Skin epidermis (tissue), 12 donors: Measurements from ENCODE around the gene SMAD3.
"Not testable (repeated sequence)": the region's sequence is repeated elsewhere in the genome, so short reads cannot be mapped to it uniquely, and the experiment has no call there.

Experiments
- H3K27ac ChIP-seq, 21 experiments: fragments of 200-600 bp; sonication (generic) in 11 of 21; one replicate each; pipeline ENCODE4 v1.5.0; 2020; ENCODE audit warnings: mild to moderate bottlenecking in 3 of 21, inconsistent platforms in 2 of 21, moderate library complexity in 2 of 21
- H3K4me3 ChIP-seq, 7 experiments: fragments of 200-600 bp; sonication (generic) in 2 of 7; one replicate each; pipeline ENCODE4 v1.5.0; 2020; ENCODE audit warnings: inconsistent platforms in 2 of 7, mild to moderate bottlenecking in 2 of 7, moderate library complexity in 1 of 7

Gene SMAD3

DNA sequence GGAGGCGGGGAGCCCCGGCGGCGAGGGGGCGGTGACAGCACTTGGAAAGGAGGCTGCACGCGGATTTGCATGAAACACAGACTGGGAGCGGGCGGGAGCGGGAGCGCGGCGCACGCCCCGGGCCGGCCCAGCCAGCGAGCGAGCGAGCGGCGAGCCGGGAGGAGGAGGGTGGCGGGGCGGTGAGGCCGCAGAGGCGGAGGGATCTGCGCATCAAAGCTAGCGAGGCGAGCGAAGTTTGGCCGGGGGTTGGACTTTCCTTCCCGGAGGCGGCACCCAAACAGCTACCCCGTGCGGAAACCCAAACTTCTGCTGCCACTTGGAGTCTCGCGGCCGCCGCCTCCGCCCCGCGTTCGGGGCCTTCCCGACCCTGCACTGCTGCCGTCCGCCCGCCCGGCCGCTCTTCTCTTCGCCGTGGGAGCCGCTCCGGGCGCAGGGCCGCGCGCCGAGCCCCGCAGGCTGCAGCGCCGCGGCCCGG, at the start of gene SMAD3:
Gene SMAD3, plus strand, starts transcription at position 72 of the 475 bp plus-strand sequence. CDS start 553 bp downstream, outside the sequence.
- H3K27ac ChIP-seq: peak within 1 kb of the TSS; percentile 65 to 93 (median 85)
- peak within 1 kb of the TSS; percentile 62 to 81 (median 71) for H3K4me3 ChIP-seq

DNA sequence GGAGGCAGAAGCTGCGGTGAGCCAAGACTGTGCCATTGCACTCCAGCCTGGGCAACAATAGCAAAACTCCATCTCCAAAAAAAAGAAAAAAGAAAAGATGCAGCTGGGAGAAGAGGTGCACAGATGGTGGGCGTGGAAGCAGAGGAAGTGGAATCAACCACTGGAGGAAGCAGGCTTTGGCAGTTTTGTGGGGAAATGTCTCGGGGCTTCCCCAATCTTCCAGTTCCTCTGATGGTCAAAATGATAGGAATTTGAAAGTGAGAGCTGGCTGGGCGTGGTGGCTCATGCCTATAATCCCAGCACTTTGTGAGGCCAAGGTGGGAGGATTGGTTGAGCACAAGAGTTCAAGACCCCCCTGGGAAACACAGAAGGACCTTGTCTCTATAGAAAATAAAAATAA, 48.1 kb upstream of the SMAD3 start:
- H3K27ac ChIP-seq: no peak overlapping the region
- H3K4me3 ChIP-seq: no peak overlapping the region

DNA sequence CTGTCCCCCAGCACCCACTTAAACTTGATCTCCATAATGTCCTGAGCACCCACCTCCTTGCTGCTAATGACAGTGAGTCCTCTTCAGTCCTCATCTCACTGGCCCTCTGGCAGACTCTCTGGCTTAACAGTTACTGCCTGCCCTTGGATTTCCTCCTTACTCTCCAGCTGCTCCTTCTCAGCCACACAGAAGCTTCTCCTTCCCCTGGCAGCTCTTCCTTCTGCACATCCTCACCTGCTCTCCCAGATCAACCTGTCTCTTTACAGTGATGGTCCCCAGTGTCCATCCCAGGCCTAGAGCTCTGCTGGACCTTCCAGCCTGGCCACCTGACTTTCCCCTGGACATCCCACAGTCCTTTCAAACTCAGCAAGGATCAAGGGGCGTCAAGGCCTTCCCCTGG, 47.4 kb upstream of the SMAD3 start:
- no peak overlapping the region for H3K27ac ChIP-seq

DNA sequence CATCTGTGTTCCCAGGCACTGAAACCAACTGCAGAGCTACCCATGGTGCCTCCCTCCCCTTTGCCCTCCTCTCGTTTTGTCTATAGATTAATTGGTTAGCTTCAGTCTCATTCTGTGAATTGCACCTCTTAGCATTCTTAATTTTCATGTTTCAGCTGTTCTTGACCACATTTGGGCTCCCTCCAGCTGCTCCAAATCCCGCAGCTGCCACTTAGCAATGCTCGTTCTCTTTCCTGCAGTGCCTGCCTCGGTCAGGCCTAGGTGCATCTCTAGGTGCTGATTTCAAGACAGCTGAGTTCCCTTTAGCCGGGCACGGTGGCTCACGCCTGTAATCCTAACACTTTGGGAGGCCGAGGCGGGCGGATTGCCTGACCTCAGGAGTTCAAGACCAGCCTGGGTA, 47.0 kb upstream of the SMAD3 start:
- no peak overlapping the region for H3K27ac ChIP-seq
- no peak overlapping the region for H3K4me3 ChIP-seq

More for the DNA sequence above, 47.4 kb upstream of the SMAD3 start:
- H3K4me3 ChIP-seq: no peak overlapping the region

DNA sequence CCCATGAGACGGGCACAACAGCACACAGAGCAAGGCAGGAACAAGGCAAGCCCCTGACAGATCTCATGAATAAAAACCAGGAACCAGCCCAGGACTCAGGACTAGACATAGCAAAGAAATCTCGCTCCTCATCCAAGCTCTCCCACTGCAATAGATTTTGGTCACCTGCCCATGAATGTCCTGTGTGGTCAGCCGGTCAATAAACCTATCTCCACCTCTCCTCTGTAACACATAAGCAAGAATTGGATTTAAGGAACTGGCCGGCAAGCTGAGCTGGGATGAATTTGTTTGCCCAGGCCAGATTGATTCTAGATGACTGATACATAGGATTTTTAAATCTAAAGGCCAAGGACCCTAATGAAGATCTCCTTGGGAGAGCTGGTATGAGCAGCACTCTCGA, 46.3 kb upstream of the SMAD3 start:
- no peak overlapping the region for H3K4me3 ChIP-seq

DNA sequence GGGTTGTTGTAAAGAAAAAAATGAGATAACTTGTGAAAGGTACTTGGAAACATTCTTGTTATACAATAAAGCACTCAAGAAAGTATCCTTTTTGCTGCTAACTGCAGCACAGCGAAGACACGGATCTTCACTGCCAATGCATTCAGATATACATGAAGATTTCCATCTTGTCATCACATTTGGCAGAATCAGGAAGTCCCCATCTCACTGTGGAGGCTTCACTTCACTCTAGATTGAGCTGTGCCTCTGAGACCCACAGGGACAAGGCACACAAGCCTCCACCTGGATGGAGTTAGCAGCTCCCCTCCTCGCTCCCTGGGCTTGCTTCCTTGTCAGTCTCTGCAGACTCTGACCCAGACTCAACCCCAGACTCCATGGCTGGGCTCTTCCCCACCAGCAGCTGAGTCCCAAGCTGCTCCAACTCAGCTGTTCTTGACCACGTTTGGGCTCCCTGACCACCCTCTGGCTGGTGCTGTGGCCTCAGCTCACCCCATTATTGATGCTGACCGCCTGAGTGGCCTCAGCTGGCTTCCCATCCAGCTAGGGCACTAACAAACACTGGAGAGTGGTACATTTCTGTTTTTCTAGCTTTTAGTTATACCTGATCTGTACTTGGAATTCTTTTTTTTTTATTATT, 45.4 kb upstream of the SMAD3 start:
- H3K4me3 ChIP-seq: no peak overlapping the region
- no peak overlapping the region for H3K27ac ChIP-seq

More for the DNA sequence above, 46.3 kb upstream of the SMAD3 start:
- H3K27ac ChIP-seq: no peak overlapping the region

DNA sequence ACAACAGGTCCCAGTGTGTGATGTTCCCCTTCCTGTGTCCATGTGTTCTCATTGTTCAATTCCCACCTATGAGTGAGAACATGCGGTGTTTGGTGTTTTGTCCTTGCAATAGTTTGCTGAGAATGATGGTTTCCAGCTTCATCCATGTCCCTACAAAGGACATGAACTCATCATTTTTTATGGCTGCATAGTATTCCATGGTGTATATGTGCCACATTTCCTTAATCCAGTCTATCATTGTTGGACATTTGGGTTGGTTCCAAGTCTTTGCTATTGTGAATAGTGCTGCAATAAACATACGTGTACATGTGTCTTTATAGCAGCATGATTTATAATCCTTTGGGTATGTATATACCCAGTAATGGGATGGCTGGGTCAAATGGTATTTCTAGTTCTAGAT, 44.7 kb upstream of the SMAD3 start:
- not testable (repeated sequence) for H3K27ac ChIP-seq, H3K4me3 ChIP-seq

DNA sequence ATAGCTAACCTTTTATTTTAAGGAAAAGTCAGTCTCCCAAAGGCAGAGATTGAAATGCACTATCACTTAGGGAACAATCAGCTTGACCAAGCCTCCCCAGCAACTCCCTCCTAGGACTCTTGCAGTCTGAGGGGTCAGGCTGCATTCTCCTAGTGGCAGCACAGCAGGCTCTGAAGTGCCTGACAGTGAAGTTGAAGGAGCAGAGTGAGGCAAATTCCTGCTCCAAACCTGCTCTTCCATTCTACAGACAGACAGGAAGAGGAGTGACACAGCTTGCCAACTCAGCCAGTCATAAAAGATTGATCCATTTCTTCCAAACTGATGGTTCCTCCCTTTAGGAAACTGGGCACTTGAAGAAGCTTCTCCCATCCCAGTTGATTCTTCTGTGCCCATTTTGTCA, 43.9 kb upstream of the SMAD3 start:
- Histone ChIP-seq H3K4me3 (no peak overlapping the region), H3K27ac (no peak overlapping the region)

DNA sequence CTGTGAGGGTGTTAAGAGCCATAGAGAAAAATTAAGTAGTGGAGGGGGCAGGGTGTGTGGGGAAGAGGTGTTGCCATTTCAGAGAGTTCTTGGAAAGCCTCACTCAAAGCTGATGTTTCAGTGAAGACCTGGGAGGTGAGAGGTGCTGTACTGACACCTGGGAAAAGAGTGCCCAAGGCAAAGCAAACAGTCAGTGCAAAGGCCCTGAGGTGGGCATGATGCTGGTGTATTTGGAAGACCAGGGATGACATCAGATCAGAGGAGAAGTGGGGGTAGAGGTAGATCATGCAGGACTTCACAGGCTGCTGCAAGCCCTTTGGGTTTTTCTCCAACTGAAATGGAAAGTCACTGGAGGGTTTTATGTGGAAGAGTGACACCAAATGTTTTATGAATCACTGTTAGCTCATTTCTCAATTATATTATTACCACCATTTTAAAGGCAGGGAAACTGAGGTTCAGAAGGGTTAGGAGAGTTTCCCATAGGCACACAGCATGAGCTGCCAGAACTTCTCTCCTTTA, 42.8 kb upstream of the SMAD3 start:
- H3K4me3 ChIP-seq: no peak overlapping the region
- H3K27ac ChIP-seq: no peak overlapping the region

DNA sequence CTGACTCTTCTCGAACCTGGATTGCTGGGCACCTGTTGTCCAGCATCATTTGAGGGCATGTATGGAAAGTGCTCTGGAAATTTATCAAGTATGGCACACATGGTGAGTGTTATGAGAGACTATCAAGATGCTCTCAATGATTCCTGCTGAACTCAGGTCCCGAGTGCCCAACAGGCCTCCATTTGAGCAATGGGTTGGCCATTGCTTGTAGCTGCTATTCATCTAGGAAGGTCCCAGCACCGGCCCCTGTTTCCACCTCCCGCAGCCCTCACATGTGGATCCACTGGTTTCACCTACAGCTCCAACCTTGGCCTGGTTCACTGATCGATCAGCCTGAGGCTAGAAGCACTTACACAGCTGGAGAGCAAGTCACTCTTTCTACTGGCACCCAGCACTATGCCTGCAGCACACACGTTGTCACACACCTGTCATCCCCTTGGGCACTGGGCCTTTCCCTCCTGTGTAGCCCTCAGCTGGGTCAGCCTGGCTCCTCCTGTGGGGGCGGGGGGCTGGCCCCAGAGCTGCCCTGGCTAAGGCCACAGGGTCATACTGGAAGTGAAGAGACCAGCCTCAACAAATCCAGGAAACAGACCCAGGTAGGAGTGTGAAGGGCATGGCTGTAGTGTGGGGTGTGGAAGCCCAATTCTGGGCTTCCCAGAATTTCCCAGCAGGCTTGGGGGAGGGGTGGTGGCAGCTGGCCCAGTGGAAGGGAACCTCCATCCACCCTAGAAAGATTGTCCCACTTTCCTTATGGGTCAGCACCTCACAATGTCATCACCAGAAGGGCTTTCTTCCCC, 41.7 kb upstream of the SMAD3 start:
- no peak overlapping the region for H3K4me3 ChIP-seq
- peak overlapping the region in 17 of 21 experiments; percentile 8 to 73 (median 55) for H3K27ac ChIP-seq

DNA sequence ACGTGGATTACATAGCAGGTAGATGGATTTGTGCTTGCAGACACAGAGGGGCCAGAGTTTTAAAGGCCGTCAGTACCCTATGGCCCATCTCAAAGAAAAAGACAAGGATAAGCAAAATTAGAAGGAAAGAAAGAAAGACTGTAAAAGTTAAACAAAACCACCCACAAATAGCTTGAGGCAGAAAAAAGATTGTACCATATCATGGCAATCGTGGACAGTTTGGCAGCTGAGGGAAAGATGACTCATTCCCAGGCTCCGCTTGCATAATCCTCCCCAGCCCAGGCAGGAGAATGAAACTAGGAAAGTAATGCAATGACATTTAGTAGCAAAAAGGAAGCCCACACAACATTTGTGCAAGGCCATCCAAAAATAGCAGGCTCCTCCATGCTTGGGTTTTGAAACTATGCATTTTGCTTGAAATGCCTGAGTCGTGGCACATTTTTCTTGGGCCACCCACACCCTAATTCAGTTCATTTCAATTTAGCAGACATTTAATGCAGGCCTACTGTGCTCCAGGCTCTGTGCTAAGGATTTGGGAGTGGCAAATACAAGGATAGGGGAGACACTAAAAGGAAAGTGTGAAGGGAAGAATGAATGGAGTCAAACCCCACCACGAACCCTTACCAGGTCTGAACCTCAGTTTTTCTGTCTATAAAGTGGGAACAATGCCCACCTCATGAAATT, 40.9 kb upstream of the SMAD3 start:
- Histone ChIP-seq H3K4me3 (no peak overlapping the region), H3K27ac (peak overlapping the region in 18 of 21 experiments; percentile 11 to 75 (median 60))

DNA sequence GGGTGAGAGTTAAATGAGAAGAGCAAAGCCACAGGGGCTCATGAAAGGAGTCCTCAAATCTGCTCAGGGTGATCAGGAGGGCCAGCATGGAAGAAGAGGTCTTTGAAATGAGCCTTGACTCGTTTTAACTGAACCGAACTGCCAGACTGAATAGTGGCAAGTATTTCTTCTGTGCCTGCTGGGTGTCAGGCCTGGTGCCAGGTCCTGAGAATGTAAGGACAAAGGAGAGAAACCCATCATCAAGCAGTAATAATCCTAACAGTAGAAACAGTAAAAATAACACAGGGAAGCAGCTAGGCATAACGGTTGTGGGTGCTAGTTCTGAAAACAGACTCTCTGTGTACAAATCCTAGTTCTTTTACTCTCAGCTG, 40.4 kb upstream of the SMAD3 start:
- H3K4me3 ChIP-seq: no peak overlapping the region

DNA sequence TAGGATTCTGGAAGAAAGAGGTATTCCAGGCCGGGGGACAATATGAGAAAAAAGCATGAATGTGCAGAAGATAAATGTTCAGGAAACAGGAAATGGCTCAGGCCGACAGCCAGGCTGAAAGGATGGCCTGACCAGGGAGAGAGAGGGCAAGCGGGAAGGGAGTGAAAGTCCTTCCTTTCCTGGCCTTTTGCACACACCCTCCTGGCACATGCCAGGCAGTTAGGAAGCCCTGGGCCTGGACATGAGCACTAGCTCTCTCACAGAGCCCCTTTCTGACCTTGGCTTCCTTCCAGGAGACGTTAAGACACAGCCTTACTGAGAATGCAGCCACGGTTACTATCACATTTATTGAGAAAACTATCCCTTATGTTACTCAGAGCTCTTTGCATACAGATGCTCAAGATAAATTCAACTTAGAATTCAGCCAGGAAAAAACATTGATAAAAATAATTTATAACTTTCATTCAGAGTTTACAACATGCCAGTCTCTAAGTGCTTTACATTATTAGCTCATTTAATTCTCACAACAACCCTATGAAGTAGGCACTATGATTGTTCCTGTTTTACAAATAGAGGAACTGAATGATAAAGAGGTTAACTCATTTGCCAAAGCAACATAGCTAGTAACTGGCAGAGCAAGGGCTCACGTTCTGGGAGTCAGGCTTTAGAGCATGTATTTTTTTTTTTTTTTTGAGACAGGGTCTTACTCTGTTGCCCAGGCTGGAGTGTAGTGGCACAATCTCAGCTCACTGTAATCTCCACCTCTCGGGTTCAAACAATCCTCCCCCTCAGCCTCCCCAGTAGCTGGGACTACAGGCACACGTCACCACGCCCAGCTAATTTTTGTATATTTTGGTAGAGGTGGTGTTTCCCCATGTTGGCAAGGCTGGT, 39.4 kb upstream of the SMAD3 start:
- Histone ChIP-seq H3K4me3 (no peak overlapping the region), H3K27ac (peak overlapping the region in 11 of 21 experiments; percentile 21 to 75 (median 51))

More for the DNA sequence above, 40.4 kb upstream of the SMAD3 start:
- peak overlapping the region in 16 of 21 experiments; percentile 13 to 75 (median 54) for H3K27ac ChIP-seq

DNA sequence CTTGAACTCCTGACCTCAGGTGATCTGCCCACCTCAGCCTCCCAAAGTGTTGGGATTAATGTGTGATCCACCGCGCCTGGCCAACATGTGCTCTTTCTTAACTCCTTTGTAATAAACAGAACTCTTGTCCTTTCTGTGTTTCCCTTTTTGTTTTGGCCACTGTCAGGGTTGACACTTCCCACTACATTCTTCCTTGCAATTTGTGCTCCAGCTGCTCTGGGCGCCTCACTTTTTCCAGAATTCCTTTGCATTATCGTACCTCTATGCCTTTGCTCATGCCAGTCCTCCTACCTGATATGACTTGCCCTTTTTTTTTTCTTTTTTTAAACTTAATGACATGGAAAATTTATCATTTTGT, 38.8 kb upstream of the SMAD3 start:
- no peak overlapping the region for H3K4me3 ChIP-seq
- peak overlapping the region in 5 of 21 experiments; percentile 21 to 75 (median 42) for H3K27ac ChIP-seq

DNA sequence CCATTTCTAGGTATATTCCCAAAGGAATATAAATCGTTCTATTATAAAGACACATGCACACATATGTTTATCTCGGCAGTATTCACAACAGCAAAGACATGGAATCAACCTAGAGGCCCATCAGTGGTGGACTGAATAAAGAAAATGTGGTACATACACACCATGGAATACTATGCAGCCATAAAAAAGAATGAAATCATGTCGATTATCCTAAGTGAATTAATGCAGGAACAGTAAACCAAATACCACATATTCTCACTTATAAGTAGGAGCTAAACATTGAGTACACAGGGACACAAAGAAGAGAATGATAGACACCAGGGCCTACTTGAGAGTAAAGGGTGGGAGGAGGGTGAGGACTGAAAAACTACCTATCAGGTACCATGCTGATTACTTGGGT, 37.0 kb upstream of the SMAD3 start:
- H3K27ac ChIP-seq, H3K4me3 ChIP-seq: not testable (repeated sequence)

DNA sequence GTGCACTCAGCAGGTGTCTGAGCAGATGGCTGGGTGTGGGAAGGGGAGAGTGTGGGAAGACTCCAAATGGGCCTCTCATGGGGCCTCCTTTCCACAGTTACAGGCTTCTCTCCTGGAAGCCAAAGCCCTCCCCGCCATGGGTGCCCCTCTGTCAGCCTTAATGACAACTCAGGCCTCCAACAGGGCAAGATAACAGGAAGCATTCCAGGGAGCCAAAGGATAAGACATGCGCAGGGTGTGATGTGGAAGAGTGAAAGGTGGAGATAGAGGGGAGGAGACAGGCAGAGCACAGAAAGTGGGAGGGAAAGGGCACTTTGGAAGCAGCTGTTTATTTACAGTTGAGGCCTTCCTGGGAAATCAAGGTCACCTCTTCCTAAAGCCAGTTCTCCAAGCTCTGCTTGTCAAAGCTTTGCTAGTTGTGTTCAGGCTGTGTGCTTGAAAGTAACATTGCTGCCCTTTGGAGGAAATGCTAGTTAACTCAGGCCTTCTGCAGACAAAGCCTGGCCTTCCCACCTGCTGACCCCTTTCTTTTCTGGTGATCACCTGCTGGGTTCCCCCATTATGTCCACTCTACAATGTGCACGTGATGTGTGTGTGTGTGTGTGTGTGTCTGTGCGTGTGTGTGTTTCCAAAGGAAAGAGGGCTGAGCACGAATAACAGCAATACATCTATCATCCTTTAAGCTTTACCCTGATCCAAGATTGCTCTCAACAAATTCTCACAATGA, 35.2 kb upstream of the SMAD3 start:
- H3K27ac ChIP-seq: no peak overlapping the region
- H3K4me3 ChIP-seq: no peak overlapping the region

DNA sequence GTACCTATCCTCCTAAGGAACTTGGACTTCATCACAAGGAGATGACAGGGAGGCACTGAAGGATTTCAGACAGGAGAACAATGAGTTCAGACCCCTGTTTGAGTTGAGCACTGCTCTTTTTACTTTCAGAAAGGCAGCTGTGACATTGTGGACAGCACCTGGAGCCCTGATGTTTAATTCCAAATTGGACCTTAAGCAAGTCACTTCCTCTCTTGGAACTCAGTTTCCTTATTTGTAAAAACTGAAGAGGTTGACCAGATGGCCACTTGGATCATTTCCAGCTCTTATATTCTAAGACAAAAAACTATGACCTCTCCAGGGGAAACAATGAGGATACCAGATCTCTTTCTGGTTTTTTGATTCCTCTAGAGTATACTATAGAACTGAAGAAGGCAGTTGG, 34.1 kb upstream of the SMAD3 start:
- Histone ChIP-seq H3K27ac (no peak overlapping the region), H3K4me3 (no peak overlapping the region)

DNA sequence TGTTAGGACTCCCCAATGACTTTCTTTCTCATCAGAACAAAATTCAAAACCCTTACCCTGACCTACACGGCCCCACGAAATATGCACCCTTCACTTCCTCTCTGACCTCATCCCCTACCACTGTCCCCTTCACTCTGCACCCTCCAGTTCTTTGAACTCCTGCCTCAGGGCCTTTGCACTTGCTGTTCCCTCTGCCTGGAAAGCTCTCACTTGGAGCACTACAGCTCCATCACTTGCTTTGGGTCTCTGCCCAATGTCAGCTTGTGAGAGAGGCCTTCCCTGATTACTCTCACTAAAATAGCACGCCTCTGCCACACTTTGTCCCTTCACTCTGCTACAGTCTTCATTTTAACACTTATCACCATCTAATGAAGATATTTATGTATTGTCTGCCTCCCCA, 32.8 kb upstream of the SMAD3 start:
- no peak overlapping the region for H3K27ac ChIP-seq
- H3K4me3 ChIP-seq: no peak overlapping the region

DNA sequence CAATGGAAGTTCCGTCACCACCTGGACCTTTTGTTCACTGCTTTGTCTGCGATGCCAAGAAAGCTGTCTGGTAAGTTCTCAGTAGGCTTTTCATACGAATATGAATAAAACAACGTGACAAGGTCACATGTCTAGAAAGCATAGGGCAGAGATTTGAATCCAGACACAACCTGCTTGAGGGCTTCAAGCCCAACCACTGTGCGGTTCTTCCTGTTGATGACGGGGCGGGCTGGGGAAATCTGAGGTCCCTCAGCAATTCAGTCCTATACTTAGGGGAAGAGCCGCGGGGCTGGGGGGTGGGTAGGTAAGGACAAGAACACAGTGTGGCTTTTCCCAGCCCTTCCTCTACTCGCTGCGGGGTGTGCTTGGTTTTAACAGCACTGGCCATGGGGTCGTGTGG, 32.4 kb upstream of the SMAD3 start:
- Histone ChIP-seq H3K4me3 (peak overlapping the region in 3 of 7 experiments; percentile 15 to 28 (median 20)), H3K27ac (no peak overlapping the region)
